CD8-positive, alpha-beta T cell (primary cell): ENCODE data around the gene RAB42. TPM values are rescaled to one million over a fixed set of nuclear protein-coding genes. Genes with fewer than 3 reads are reported as not detected.

Source experiments
- total RNA-seq, 46 experiments: library from RNA in 2 of 46; stranded (reverse) in 2 of 46; gene quantifications; one replicate each; pipeline ENCODE4 v1.2.3 and lab custom pipeline; 2021 to 2026

RAB42 gene
- total RNA-seq, 2 experiments from 2014 or later: not detected

Other genes starting within 250 kb of the RAB42 start
- gene PHACTR4, start 222.5 kb upstream of the RAB42 start, total RNA-seq: 10 to 100 TPM; 19.3 to 25.2 TPM
- gene RCC1, start 86.2 kb upstream of the RAB42 start, total RNA-seq: 10 to 100 TPM; 12.5 to 14.4 TPM
- gene TRNAU1AP, start 39.2 kb upstream of the RAB42 start, total RNA-seq: 10 to 100 TPM; 20.5 to 25.7 TPM
- 1 to 10 TPM; 7.7 to 8.5 TPM for gene TAF12, start 50.8 kb downstream of the RAB42 start, total RNA-seq
- not detected for gene RNU11, start 56.3 kb downstream of the RAB42 start, total RNA-seq
- 10 to 100 TPM; 12.9 to 13.6 TPM for gene GMEB1, start 76.5 kb downstream of the RAB42 start, total RNA-seq
- 100 to 1,000 TPM in 1 of 2 experiments, 10 to 100 TPM in 1; 95.3 to 101 TPM for gene YTHDF2, start 144.7 kb downstream of the RAB42 start, total RNA-seq
- gene OPRD1, start 219.9 kb downstream of the RAB42 start, total RNA-seq: not detected